ENCODE measurements around the gene SLC24A3.

GRCh38 chr20:19549896-19550295, 337.5 kb downstream of the SLC24A3 start:
- TF ChIP-seq, protein P1, sequence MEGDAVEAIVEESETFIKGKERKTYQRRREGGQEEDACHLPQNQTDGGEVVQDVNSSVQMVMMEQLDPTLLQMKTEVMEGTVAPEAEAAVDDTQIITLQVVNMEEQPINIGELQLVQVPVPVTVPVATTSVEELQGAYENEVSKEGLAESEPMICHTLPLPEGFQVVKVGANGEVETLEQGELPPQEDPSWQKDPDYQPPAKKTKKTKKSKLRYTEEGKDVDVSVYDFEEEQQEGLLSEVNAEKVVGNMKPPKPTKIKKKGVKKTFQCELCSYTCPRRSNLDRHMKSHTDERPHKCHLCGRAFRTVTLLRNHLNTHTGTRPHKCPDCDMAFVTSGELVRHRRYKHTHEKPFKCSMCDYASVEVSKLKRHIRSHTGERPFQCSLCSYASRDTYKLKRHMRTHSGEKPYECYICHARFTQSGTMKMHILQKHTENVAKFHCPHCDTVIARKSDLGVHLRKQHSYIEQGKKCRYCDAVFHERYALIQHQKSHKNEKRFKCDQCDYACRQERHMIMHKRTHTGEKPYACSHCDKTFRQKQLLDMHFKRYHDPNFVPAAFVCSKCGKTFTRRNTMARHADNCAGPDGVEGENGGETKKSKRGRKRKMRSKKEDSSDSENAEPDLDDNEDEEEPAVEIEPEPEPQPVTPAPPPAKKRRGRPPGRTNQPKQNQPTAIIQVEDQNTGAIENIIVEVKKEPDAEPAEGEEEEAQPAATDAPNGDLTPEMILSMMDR (IDR thresholded peaks at IDR 0.05): no peak
- TF ChIP-seq ZFX (IDR thresholded peaks at IDR 0.05; ENCODE audit: borderline replicate concordance): no peak
